Measurements from ENCODE around the gene ARMC5. TPM values are rescaled to one million over a fixed set of nuclear protein-coding genes. Genes with fewer than 3 reads are reported as not detected.

ARMC5 gene
- total and polyA plus RNA-seq, 9 of the 15 experiments (the other 6 are each of a cell fraction or from before 2014, with no cell fraction given) = 0.11 to 13.5 (median 2.1) TPM

DNA sequence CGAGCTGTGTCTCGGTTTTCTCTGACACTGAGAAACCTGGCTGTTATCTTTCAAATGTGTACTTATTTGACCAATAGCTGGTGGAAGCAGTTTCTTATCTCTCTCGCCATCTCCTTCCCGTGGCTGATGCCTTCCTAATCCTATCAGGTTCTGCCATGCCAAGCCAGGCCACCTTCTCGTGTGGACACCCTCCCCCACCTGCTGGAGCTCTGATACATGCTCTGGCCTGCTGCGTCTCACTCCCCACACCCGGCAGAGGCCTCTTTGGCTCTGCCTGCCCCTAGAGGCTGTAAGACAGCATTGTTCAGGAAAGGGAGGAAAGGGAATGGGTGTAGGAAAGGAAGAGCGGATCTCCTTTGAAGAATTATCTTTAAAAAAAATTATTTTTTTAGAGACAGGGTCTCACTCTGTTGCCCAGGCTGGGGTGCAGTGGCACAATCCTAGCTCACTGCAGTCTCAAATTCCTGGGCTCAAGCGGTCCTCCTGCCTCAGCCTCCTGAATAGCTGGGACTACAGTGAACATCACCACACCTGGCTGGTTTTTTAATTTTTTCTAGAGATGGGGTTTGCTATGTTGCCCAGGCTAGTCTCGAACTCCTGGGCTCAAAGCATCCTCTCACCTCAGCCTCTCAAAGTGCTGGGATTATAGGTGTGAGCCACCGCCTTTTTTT is 7.5 kb upstream of the ARMC5 start (continued):
- TF ChIP-seq SPI1 (IDR thresholded peaks at IDR 0.05; ENCODE audit: borderline replicate concordance, low read depth, low read length) = no peak
- TF ChIP-seq MYBL2 (IDR thresholded peaks at IDR 0.05; ENCODE audit: low read depth) = no peak
- no peak for TF ChIP-seq MYBL2 (CRISPR knock-in tag; IDR thresholded peaks at IDR 0.05; ENCODE audit: borderline replicate concordance)
- no peak for TF ChIP-seq EZH2 (IDR thresholded peaks at IDR 0.05; ENCODE audit: borderline replicate concordance, low read depth, low read length)
- TF ChIP-seq SOX6 (IDR thresholded peaks at IDR 0.05) = 0 out of 2 replicates have a peak, but pooled peaks have one; percentile 11
- no peak for TF ChIP-seq ZNF316 (IDR thresholded peaks at IDR 0.05)
- TF ChIP-seq CREM (IDR thresholded peaks at IDR 0.05; ENCODE audit: low read depth) = peak; percentile 61
- no peak for TF ChIP-seq NR4A1 (CRISPR knock-in tag; IDR thresholded peaks at IDR 0.05)
- TF ChIP-seq NR4A1 (tag; IDR thresholded peaks at IDR 0.05) = no peak
- no peak for TF ChIP-seq ATF3 (IDR thresholded peaks at IDR 0.05)
- TF ChIP-seq ATF3 (CRISPR knock-in tag; conservative IDR thresholded peaks at IDR 0.05) = no peak
- TF ChIP-seq GATAD2A (IDR thresholded peaks at IDR 0.05) = 0 out of 2 replicates have a peak, but pooled peaks have one; percentile 34
- TF ChIP-seq ZFP1 (CRISPR knock-in tag; IDR thresholded peaks at IDR 0.05) = no peak
- TF ChIP-seq KAT7 (CRISPR knock-in tag; IDR thresholded peaks at IDR 0.05; ENCODE audit: borderline replicate concordance) = no peak
- no peak for TF ChIP-seq LEF1 (IDR thresholded peaks at IDR 0.05)
- TF ChIP-seq POLR2H (tag; IDR thresholded peaks at IDR 0.05; ENCODE audit: low read depth) = no peak
- TF ChIP-seq ZNF212 (CRISPR knock-in tag; IDR thresholded peaks at IDR 0.05) = no peak
- no peak for TF ChIP-seq EHMT2 (IDR thresholded peaks at IDR 0.05)
- TF ChIP-seq NR3C1 (CRISPR knock-in tag; IDR thresholded peaks at IDR 0.05) = no peak
- TF ChIP-seq ZNF592 (IDR thresholded peaks at IDR 0.05) = peak; percentile 47; the same call in 1 of the 2 replicates
- TF ChIP-seq SMARCB1 (IDR thresholded peaks at IDR 0.05; ENCODE audit: insufficient read length, low read depth) = no peak
- no peak for TF ChIP-seq ATF1 (CRISPR knock-in tag; IDR thresholded peaks at IDR 0.05)
- peak; percentile 42; the same call in 1 of the 2 replicates for TF ChIP-seq ATF1 (tag; IDR thresholded peaks at IDR 0.05)
- TF ChIP-seq ZNF354B (CRISPR knock-in tag; IDR thresholded peaks at IDR 0.05) = no peak
- 0 out of 2 replicates have a peak, but pooled peaks have one; percentile 34 for TF ChIP-seq ZFX (CRISPR knock-in tag; IDR thresholded peaks at IDR 0.05)
- TF ChIP-seq NONO (IDR thresholded peaks at IDR 0.05; ENCODE audit: low read depth in 2 of 2, low read length in 1 of 2) = 0 out of 4 replicates have a peak, but pooled peaks of 1 of the 2 experiments have one; percentile 34
- TF ChIP-seq MTA1 (IDR thresholded peaks at IDR 0.05; ENCODE audit: borderline replicate concordance) = no peak
- TF ChIP-seq CTBP1 (IDR thresholded peaks at IDR 0.05; ENCODE audit: borderline replicate concordance) = peak; percentile 74; the same call in 1 of the 2 replicates
- TF ChIP-seq TCF7L2 (IDR thresholded peaks at IDR 0.05; ENCODE audit: low read depth, low read length) = no peak
